Measurements from ENCODE around the gene EFNA5.
"Not testable (repeated sequence)": the region's sequence is repeated elsewhere in the genome, so short reads cannot be mapped to it uniquely, and the experiment has no call there.

EFNA5 gene

GRCh38 chr5:107457138-107457537 is 213.6 kb downstream of the EFNA5 start:
- no peaks in the 10 kb centered on the region for H3K27me3 Mint-ChIP-seq
- H3K36me3 Mint-ChIP-seq (ENCODE audit: insufficient read depth) = no peaks in the 10 kb centered on the region
- H3K4me1 Mint-ChIP-seq (ENCODE audit: low read depth in 2 of 2) = peaks cover 2 to 17% of the 10 kb centered on the region in 2 donors
- H3K27ac Mint-ChIP-seq = no peak overlapping the region
- no peaks in the 10 kb centered on the region for H3K9me3 Mint-ChIP-seq
- ATAC-seq (replicated peaks) (no peak), DNase-seq (no peak)
- no peak overlapping the region for H3K4me3 Mint-ChIP-seq

GRCh38 chr5:107456281-107456715 is 214.4 kb downstream of the EFNA5 start:
- Mint-ChIP-seq H3K4me3 (no peak overlapping the region), H3K9me3 (peaks cover 3 to 6% of the 10 kb centered on the region in 2 donors), H3K4me1 (ENCODE audit: low read depth in 2 of 2) (peaks cover 2 to 15% of the 10 kb centered on the region in 2 donors)

GRCh38 chr5:107455111-107455544 is 215.6 kb downstream of the EFNA5 start:
- Mint-ChIP-seq H3K4me1 (ENCODE audit: low read depth in 2 of 2) (peaks cover 2 to 10% of the 10 kb centered on the region in 2 donors), H3K4me3 (no peak overlapping the region), H3K27me3 (no peaks in the 10 kb centered on the region), H3K27ac (peak overlapping the region in 1 of 2 donors; percentile 56), H3K9me3 (peaks cover 3 to 6% of the 10 kb centered on the region in 2 donors), H3K36me3 (ENCODE audit: insufficient read depth) (no peaks in the 10 kb centered on the region)
- DNase-seq = no peak
- ATAC-seq (replicated peaks) = no peak

More at GRCh38 chr5:107456281-107456715, 214.4 kb downstream of the EFNA5 start:
- ATAC-seq (replicated peaks) (no peak), DNase-seq (no peak)
- Mint-ChIP-seq H3K27ac (no peak overlapping the region), H3K27me3 (no peaks in the 10 kb centered on the region), H3K36me3 (ENCODE audit: insufficient read depth) (no peaks in the 10 kb centered on the region)

- Mint-ChIP-seq H3K4me1 (ENCODE audit: low read depth in 2 of 2) (peaks cover 2 to 17% of the 10 kb centered on the region in 2 donors), H3K27ac (peak overlapping the region in 1 of 2 donors; percentile 63)
- DNase-seq; H3K27me3 Mint-ChIP-seq; ATAC-seq (replicated peaks); H3K36me3 Mint-ChIP-seq (ENCODE audit: insufficient read depth); H3K9me3 Mint-ChIP-seq; H3K4me3 Mint-ChIP-seq: not testable (repeated sequence)
Observed at GRCh38 chr5:107451827-107452226, 218.9 kb downstream of the EFNA5 start.

GRCh38 chr5:107451028-107451427 is 219.7 kb downstream of the EFNA5 start:
- DNase-seq = no peak
- Mint-ChIP-seq H3K27me3 (no peaks in the 10 kb centered on the region), H3K36me3 (ENCODE audit: insufficient read depth) (no peaks in the 10 kb centered on the region), H3K27ac (no peak overlapping the region), H3K4me3 (no peak overlapping the region), H3K9me3 (peaks cover 3 to 6% of the 10 kb centered on the region in 2 donors), H3K4me1 (ENCODE audit: low read depth in 2 of 2) (peaks cover 2 to 11% of the 10 kb centered on the region in 2 donors)
- ATAC-seq (replicated peaks) = no peak

GRCh38 chr5:107450531-107450930 is 220.2 kb downstream of the EFNA5 start:
- DNase-seq = no peak
- H3K27me3 Mint-ChIP-seq = no peaks in the 10 kb centered on the region
- no peak for ATAC-seq (replicated peaks)

GRCh38 chr5:107449369-107449768 is 221.4 kb downstream of the EFNA5 start:
- Mint-ChIP-seq H3K4me3 (no peak overlapping the region), H3K27me3 (no peaks in the 10 kb centered on the region), H3K4me1 (ENCODE audit: low read depth in 2 of 2) (peaks cover 2 to 11% of the 10 kb centered on the region in 2 donors), H3K9me3 (peaks cover 3 to 6% of the 10 kb centered on the region in 2 donors), H3K27ac (no peak overlapping the region), H3K36me3 (ENCODE audit: insufficient read depth) (no peaks in the 10 kb centered on the region)
- ATAC-seq (replicated peaks) = no peak
- DNase-seq = no peak

More at GRCh38 chr5:107450531-107450930, 220.2 kb downstream of the EFNA5 start:
- H3K27ac Mint-ChIP-seq = no peak overlapping the region
- peaks cover 2 to 11% of the 10 kb centered on the region in 2 donors for H3K4me1 Mint-ChIP-seq (ENCODE audit: low read depth in 2 of 2)
- no peak overlapping the region for H3K4me3 Mint-ChIP-seq
- no peaks in the 10 kb centered on the region for H3K36me3 Mint-ChIP-seq (ENCODE audit: insufficient read depth)
- H3K9me3 Mint-ChIP-seq = peaks cover 3 to 6% of the 10 kb centered on the region in 2 donors

GRCh38 chr5:107447587-107447986 is 223.2 kb downstream of the EFNA5 start:
- peaks cover 3 to 6% of the 10 kb centered on the region in 2 donors for H3K9me3 Mint-ChIP-seq
- no peaks in the 10 kb centered on the region for H3K27me3 Mint-ChIP-seq
- H3K27ac Mint-ChIP-seq = peak overlapping the region in 1 of 2 donors; percentile 4
- DNase-seq (no peak), ATAC-seq (replicated peaks) (no peak)
- H3K4me3 Mint-ChIP-seq = no peak overlapping the region
- peaks cover 2 to 11% of the 10 kb centered on the region in 2 donors for H3K4me1 Mint-ChIP-seq (ENCODE audit: low read depth in 2 of 2)
- peaks cover 3% of the 10 kb centered on the region for H3K36me3 Mint-ChIP-seq (ENCODE audit: insufficient read depth)

GRCh38 chr5:107446972-107447371 is 223.8 kb downstream of the EFNA5 start:
- DNase-seq = no peak
- H3K27ac Mint-ChIP-seq = peak overlapping the region in 1 of 2 donors; percentile 4
- peaks cover 3 to 6% of the 10 kb centered on the region in 2 donors for H3K9me3 Mint-ChIP-seq
- no peak for ATAC-seq (replicated peaks)
- no peaks in the 10 kb centered on the region for H3K27me3 Mint-ChIP-seq
- H3K4me1 Mint-ChIP-seq (ENCODE audit: low read depth in 2 of 2) = peaks cover 2 to 11% of the 10 kb centered on the region in 2 donors
- H3K4me3 Mint-ChIP-seq = no peak overlapping the region
- peaks cover 3% of the 10 kb centered on the region for H3K36me3 Mint-ChIP-seq (ENCODE audit: insufficient read depth)

GRCh38 chr5:107444300-107444699 is 226.4 kb downstream of the EFNA5 start:
- peaks cover 3% of the 10 kb centered on the region for H3K36me3 Mint-ChIP-seq (ENCODE audit: insufficient read depth)
- H3K27me3 Mint-ChIP-seq = no peaks in the 10 kb centered on the region
- H3K4me3 Mint-ChIP-seq = no peak overlapping the region
- ATAC-seq (replicated peaks) (no peak), DNase-seq (no peak)
- no peaks in the 10 kb centered on the region for H3K9me3 Mint-ChIP-seq
- H3K4me1 Mint-ChIP-seq (ENCODE audit: low read depth in 2 of 2) = peaks cover 2 to 6% of the 10 kb centered on the region in 2 donors
- H3K27ac Mint-ChIP-seq = no peak overlapping the region

GRCh38 chr5:107443897-107444296 is 226.8 kb downstream of the EFNA5 start:
- Mint-ChIP-seq H3K4me3 (no peak overlapping the region), H3K27ac (no peak overlapping the region), H3K9me3 (no peaks in the 10 kb centered on the region), H3K36me3 (ENCODE audit: insufficient read depth) (peaks cover 3% of the 10 kb centered on the region), H3K27me3 (no peaks in the 10 kb centered on the region), H3K4me1 (ENCODE audit: low read depth in 2 of 2) (peaks cover 2 to 5% of the 10 kb centered on the region in 2 donors)
- ATAC-seq (replicated peaks) = no peak
- no peak for DNase-seq

GRCh38 chr5:107442452-107442851 is 228.3 kb downstream of the EFNA5 start:
- H3K4me1 Mint-ChIP-seq (ENCODE audit: low read depth in 2 of 2) = no peaks in the 10 kb centered on the region
- DNase-seq (no peak), ATAC-seq (replicated peaks) (no peak)
- no peaks in the 10 kb centered on the region for H3K27me3 Mint-ChIP-seq
- peaks cover 3% of the 10 kb centered on the region for H3K36me3 Mint-ChIP-seq (ENCODE audit: insufficient read depth)
- no peak overlapping the region for H3K4me3 Mint-ChIP-seq
- no peaks in the 10 kb centered on the region for H3K9me3 Mint-ChIP-seq
- no peak overlapping the region for H3K27ac Mint-ChIP-seq

GRCh38 chr5:107439832-107440231 is 230.9 kb downstream of the EFNA5 start:
- no peaks in the 10 kb centered on the region for H3K9me3 Mint-ChIP-seq
- no peaks in the 10 kb centered on the region for H3K4me1 Mint-ChIP-seq (ENCODE audit: low read depth in 2 of 2)
- H3K36me3 Mint-ChIP-seq (ENCODE audit: insufficient read depth) = peaks cover 3% of the 10 kb centered on the region
- H3K27ac Mint-ChIP-seq = no peak overlapping the region
- ATAC-seq (replicated peaks) (no peak), DNase-seq (no peak)
- no peak overlapping the region for H3K4me3 Mint-ChIP-seq
- H3K27me3 Mint-ChIP-seq = no peaks in the 10 kb centered on the region

- H3K27ac Mint-ChIP-seq = no peak overlapping the region
- no peaks in the 10 kb centered on the region for H3K27me3 Mint-ChIP-seq
- ATAC-seq (replicated peaks) (no peak), DNase-seq (no peak)
- H3K4me3 Mint-ChIP-seq = no peak overlapping the region
- no peaks in the 10 kb centered on the region for H3K9me3 Mint-ChIP-seq
- H3K4me1 Mint-ChIP-seq (ENCODE audit: low read depth in 2 of 2) = no peaks in the 10 kb centered on the region
- H3K36me3 Mint-ChIP-seq (ENCODE audit: insufficient read depth) = peaks cover 3% of the 10 kb centered on the region
Observed at GRCh38 chr5:107437986-107438510, 232.7 kb downstream of the EFNA5 start.
